Putamen (tissue), 1 donor: Measurements from ENCODE around the gene SCG2.

ENCODE experiments used
- DNase-seq: peaks from one replicate; pipeline ENCODE4 v3.0.0-alpha.2; 2016; ENCODE audit warnings: low spot score

Gene SCG2, protein sequence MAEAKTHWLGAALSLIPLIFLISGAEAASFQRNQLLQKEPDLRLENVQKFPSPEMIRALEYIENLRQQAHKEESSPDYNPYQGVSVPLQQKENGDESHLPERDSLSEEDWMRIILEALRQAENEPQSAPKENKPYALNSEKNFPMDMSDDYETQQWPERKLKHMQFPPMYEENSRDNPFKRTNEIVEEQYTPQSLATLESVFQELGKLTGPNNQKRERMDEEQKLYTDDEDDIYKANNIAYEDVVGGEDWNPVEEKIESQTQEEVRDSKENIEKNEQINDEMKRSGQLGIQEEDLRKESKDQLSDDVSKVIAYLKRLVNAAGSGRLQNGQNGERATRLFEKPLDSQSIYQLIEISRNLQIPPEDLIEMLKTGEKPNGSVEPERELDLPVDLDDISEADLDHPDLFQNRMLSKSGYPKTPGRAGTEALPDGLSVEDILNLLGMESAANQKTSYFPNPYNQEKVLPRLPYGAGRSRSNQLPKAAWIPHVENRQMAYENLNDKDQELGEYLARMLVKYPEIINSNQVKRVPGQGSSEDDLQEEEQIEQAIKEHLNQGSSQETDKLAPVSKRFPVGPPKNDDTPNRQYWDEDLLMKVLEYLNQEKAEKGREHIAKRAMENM

GRCh38 chr2:223601932-223602666 is at the start of gene SCG2:
Gene SCG2 (minus strand): TSS chr2:223602361. CDS start chr2:223599282, 3,079 bp downstream.
- DNase-seq: peak; percentile 77

- DNase-seq: peak; percentile 34
Observed at GRCh38 chr2:223649554-223650533, 47.7 kb upstream of the SCG2 start.

DNA sequence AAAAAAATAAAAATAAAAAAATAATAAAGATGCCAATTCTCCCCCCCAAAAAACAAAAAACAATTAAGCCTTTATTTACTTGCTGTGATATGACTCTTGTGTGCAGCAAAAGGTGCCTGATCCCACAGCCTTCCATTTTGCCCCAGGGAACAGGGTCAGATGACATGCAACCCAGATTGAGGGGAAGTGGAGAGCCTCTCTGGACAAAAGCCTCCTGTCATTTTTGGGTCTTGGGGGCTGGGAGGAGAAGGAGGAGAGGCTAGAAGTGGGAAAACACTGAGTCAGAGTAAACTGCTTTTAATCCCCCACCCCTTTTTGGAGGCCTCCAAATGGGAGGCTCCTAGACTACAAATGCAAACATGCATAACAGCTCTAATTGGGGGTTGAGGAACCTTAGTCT is 46.6 kb upstream of the SCG2 start:
- no peak for DNase-seq

DNA sequence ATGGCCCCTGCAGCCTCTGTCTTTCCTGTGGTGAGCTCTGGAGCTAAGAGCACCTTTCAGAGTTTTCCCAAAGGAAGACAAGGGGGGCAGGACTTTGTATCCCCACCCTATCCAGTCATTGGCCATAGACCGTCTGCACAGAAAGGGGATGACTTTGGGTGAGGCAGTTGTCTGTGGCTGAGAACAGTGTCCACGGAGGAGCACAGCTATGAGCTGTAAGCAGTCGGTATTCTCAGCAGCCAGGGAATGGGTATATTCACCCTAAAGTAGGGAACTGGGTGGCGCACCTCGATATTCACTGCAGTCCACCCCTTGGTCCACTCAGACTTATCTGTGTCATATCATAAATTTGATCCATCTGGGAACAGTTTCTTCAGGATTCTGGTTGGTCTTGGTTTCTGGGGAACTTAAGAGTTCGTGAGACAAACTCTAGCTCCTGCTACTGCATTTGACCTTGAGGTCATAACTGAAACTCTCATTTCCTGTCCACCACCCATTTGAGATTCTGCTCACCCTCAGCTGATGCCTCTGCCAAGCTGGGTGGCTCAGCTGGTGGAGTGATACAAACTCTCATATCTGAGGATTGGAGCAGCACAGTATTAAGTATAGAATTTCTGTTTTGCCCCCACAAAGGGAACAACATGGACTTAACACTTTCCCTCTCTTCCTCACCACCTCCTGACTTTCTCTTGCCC is 45.2 kb upstream of the SCG2 start:
- no peak for DNase-seq

- DNase-seq: no peak
Observed at GRCh38 chr2:223644136-223644535, 42.0 kb upstream of the SCG2 start.

DNA sequence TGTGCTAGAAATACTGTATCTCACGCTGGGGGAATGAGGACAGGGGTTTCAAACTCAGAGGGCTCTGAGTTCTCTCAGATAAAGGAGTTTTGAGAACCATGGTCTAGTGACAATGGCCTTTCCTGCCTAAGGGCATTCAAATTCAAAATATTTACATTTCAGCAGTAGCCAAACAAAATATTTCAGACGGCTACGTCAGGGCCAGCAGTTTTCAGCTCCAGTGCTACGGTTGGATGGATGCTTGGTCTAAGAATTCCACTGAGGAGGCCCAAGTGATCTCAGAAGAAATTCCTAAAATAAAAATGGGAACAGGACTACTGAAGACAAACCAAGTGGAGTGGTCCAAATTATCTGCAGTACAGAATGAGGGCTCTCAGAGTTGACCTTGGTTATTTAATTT is 41.1 kb upstream of the SCG2 start:
- DNase-seq: no peak

DNA sequence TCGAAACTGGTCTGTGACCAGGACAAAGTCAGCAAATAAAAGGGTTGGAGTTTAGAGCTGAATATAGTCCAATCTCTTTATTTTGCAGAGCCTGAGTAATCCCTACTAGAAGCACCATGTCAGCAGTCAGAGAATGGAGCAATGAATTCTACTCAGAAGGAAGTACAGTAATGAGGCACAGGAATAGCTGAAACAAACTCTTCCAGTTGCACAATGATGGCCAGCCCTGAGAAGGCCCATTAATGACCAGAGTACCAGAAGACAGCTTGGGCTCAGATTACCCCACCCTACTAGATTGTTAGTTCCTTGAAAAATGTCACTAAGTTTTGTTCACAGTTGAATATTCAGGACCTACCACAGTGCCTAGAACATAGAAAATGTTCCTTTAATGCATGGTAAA is 40.3 kb upstream of the SCG2 start:
- no peak for DNase-seq

DNA sequence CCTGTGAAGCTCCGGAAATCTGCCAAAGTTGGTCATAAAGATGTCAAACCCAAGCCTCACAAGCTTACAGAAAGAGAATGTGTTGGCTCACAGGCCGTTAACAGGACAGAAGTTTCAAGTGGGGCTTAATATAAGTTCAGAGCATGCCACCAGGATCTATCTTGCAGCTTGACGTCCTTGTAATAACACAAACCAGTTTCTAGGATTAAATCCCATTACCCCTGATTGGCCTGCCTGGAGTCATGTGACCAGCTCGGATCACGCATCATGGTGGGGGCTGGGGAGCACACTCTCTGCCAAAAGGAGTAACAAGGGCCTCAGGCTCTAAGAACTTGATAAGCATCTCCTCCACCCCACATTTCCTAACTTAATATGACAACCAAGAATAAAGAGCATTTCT is 38.9 kb upstream of the SCG2 start:
- DNase-seq: no peak

GRCh38 chr2:223635080-223635479 is 32.9 kb upstream of the SCG2 start:
- DNase-seq: no peak

- DNase-seq: no peak
Observed at GRCh38 chr2:223634238-223634637, 32.1 kb upstream of the SCG2 start.

DNA sequence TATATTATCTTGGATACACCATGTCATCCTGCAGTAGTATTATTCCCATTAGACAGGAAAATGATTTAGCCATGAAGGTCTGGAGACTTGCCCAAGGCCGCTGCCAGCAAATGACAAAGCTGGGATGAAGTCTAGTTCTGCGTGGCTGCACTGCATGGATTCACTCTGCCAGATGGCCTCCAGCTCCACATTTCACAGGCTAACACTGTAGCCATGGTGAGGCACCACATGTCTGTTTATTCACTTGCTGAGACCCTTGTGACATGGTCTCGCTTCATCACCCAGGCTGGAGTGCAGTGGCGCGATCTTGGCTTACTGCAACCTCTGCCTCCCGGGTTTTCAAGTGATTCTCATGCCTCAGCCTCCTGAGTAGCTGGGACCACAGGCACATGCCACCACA is 31.5 kb upstream of the SCG2 start:
- DNase-seq: no peak

GRCh38 chr2:223632826-223633225 is 30.7 kb upstream of the SCG2 start:
- no peak for DNase-seq

- DNase-seq: no peak
Observed at GRCh38 chr2:223626716-223627115, 24.6 kb upstream of the SCG2 start.

DNA sequence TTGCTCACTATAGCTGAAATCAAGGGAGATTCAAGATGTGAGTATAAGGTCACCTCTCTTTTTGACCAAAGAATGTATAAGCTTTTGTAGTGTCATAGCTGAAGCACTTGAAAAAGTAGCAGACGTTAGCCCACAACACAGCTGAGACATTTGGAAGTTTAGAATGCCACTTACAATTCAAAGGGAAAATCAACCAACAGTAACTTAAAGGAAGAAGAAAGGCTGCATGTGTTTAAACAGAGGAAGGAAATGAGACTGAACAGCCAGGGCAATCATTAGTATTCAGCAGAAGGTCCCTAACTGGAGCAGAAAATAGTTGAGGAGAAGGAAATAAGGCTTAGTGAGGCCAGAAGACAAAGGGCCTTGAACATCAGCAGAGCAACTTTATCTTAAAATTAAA is 23.5 kb upstream of the SCG2 start:
- no peak for DNase-seq

DNA sequence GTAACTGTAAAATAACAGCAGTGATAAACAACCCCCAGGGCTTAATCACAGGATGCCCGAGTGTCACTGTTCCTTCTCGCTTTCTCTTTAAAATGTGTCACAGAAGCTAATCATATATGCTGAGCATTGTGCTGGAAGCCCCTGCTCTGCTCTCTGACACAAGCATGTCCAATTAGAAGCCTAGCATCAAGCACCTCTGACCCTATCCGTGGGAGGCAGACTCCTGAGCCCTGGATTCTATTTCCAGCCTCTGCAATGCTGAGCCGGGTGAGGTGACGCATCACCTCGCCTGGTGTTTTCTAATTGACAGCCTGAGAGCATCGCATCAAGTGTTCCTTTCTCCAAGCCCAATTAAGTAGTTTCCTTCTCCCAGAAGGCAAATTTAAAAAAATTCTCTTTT is 19.7 kb upstream of the SCG2 start:
- peak; percentile 45 for DNase-seq

DNA sequence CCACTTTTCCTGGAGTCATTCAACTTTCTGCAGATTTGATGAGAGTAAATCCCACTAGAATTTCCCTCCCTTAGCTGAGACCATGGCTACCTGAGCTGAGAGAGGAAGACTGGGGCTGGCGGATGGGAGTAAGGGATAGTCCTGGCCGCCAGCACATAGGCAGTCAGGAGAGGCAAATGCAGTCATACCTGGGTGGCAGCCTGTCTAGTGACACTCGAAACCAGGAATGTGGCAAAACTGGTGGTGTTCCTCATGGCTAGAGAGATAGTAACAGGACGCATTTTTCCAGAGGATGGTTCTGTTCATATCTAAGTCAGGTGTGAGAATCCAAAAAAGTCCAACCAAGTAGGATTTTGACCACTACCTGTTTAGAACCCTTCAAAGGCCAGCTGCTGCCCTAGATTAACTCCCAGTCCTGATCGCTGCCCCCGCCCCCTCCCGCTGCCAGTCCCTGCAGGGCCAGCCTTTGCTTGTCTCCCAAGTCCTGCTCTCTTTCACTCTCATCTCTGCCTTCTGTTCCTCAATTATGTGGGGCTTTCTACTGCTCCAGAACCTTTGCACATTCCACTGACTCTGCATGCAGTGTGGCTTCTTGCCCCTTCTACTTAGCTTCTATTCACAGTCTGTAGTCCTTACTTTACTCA is 17.4 kb upstream of the SCG2 start:
- DNase-seq: no peak

DNA sequence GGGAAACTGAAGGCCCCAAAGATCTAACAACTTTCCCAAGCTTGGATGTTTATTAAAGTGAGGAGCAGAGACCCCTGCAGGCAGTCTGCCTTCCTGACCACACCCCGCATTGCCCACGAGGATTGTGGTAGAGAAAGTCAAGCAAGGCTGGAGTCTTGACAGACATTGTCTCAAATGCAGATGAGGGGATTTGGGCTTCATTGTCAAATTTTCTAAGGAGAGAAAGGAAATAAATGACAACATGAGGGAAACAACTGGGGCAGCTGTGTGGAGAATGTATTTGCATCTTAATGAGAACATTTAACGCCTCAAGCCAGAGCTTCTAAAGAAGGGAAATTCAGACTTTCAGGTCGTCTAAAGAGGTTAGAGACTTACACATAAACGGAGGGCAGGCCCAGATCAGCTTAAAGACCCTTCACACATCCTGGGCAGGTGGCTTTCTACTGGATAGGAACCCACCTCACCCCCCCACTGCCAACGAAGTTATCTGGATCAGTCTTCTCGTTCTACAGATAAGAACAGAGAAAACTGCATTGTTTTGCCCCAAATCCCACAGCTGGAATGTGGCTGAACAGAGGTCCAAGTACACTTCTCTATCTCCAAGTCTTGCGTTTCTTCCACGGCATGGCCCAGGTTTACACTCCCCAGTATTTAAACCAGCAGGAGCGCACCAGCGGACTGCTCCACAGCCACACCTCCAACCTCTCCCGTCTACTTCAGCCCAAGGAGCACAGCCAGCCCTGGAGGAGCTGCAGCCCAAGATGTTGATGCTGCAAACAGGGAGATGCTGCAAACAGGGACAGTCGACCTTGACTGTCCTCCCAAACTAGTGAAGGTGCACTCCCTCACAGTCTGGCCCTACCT is 16.2 kb upstream of the SCG2 start:
- DNase-seq: no peak

DNA sequence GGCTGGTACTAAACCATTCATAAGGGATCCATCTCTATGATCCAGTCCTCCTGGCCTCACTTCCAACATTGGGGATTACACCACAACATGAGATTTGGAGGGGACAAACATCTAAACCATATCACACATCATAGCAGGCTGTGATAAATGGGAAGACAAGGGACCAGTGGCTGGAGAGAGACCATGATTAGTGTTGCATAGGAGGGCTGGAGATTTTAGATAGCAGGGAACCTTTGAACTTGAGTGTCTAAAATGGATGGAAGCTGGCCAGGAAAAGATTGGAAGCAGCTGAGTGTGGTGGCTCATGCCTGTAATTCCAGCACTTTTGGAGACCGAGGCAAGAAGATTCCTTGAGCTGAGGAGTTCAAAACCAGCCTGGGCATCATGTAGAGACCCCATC is 12.4 kb upstream of the SCG2 start:
- no peak for DNase-seq

DNA sequence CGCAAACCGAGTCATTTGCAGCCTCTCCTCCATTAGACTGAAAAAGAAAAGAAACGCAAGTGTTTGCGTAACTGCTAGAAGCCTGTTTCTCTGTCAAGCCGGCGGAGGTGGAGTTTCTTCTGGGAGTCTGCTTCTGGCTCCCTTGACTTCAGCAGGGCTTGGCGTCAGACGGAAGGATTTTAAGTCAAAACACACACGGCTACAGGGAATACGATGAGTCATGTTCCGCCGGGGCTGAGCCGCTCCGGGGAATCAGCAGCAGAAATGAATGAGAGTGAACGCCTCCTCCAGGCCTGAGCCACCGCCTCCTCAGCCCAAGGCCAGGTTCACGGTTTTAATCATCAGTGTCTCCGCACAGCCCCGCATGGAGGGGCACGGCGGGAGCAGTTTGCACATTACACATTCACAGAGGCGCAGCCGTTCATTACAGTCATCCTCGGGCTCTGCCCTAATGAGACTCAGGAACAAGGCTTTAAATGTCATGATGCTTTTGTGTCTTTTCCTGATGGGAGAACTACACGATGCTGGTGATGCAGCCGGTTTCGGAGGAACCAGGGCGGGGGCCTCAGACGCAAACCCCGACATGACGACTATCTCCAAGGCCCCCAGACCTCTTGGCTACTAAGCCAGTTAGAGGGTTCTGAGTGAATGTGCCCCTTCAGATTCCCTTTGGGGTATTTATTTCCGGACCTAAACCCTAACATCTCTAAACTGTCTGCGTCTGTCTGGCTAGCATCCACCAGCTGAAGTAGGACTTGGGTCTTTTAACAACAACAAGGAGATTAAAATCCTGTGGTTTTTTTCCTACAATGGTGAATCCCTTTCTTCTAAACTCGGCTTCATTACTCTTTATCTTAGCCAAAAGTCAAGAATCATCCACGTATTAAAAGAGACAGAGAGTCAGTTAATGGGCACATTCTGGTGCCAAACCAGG is 11.1 kb upstream of the SCG2 start:
- DNase-seq: peak; percentile 89
